Smooth muscle cell (in vitro differentiated cells): ENCODE data around the gene ARF3. TPM values are rescaled to one million over a fixed set of nuclear protein-coding genes. Genes with fewer than 3 reads are reported as not detected.

Experiments used
- DNase-seq: peaks from one replicate; lab custom pipeline; 2025; ENCODE audit not compliant: unreplicated experiment; lab: John Stamatoyannopoulos, UW
- H2AFZ ChIP-seq: fragments of 200-600 bp; sonication (generic); 2 replicates; pipeline ENCODE4 v1.6.0; 2016; ENCODE audit warnings: antibody characterized with exemption, low read depth, mild to moderate bottlenecking
- H3F3A ChIP-seq: fragments of 200-600 bp; sonication (generic); 2 replicates; pipeline ENCODE4 v1.6.0; 2017; ENCODE audit warnings: antibody characterized with exemption, low read depth
- H3K27ac ChIP-seq: fragments of 200-600 bp; sonication (generic); 2 replicates; pipeline ENCODE4 v1.5.1; 2016; ENCODE audit warnings: low read depth, mild to moderate bottlenecking
- H3K27me3 ChIP-seq: fragments of 200-600 bp; sonication (generic); 2 replicates; pipeline ENCODE4 v1.6.1; 2016; ENCODE audit warnings: low read depth, mild to moderate bottlenecking
- H3K36me3 ChIP-seq: fragments of 200-600 bp; sonication (generic); 2 replicates; pipeline ENCODE4 v1.5.1; 2016; ENCODE audit warnings: low read depth
- H3K4me1 ChIP-seq: fragments of 200-600 bp; sonication (generic); 2 replicates; pipeline ENCODE4 v1.5.1; 2016; ENCODE audit warnings: low read depth
- H3K4me2 ChIP-seq: fragments of 200-600 bp; sonication (generic); 2 replicates; pipeline ENCODE4 v1.6.0; 2016; ENCODE audit warnings: mild to moderate bottlenecking
- H3K4me3 ChIP-seq: fragments of 200-600 bp; sonication (generic); 2 replicates; pipeline ENCODE4 v1.5.1; 2016; ENCODE audit warnings: mild to moderate bottlenecking
- H3K79me2 ChIP-seq: fragments of 200-600 bp; sonication (generic); 2 replicates; pipeline ENCODE4 v1.6.0; 2016; ENCODE audit warnings: low read depth, mild to moderate bottlenecking
- H3K9ac ChIP-seq: fragments of 200-600 bp; sonication (generic); 2 replicates; pipeline ENCODE4 v1.6.0; 2016; ENCODE audit warnings: low read depth
- H3K9me3 ChIP-seq: fragments of 200-600 bp; sonication (generic); replicated peaks from 2 replicates; pipeline ENCODE4 v1.5.1; 2016; ENCODE audit warnings: low read depth
- H4K20me1 ChIP-seq: fragments of 200-600 bp; sonication (generic); 2 replicates; pipeline ENCODE4 v1.6.0; 2016; ENCODE audit warnings: low read depth
- CTCF ChIP-seq: fragments of 200-600 bp; sonication (generic); IDR thresholded peaks from 2 replicates; pipeline ENCODE4 v1.5.1; 2017; ENCODE audit warnings: borderline replicate concordance, mild to moderate bottlenecking, antibody characterized with exemption; ENCODE audit not compliant: insufficient read depth, poor library complexity, severe bottlenecking
- WGBS: methylation state at CpG from one replicate; pipeline ENCODE4 v1.1.7; 2016; ENCODE audit warnings: low lambda C conversion rate; 5-methylcytosine and 5-hydroxymethylcytosine counted together
- polyA plus RNA-seq: library from polyadenylated mRNA; unstranded; fragments of >200 nt; fragmentation: Nextera tagmentation; extraction: Ambion mirVana; gene quantifications from 2 replicates; pipeline ENCODE4 v1.2.1, GENCODE V29; 2016
- total RNA-seq: library from RNA; depleted of rRNA; stranded (reverse); fragments of >200 nt; gene quantifications from 2 replicates; pipeline ENCODE4 v1.2.3, GENCODE V29; 2014

ARF3 gene
- total and polyA plus RNA-seq, 2 experiments from 2014 or later = 59.9 to 67.7 TPM

GRCh38 chr12:48952691-48953090 lies 4.6 kb downstream of the ARF3 start:
- H3K27me3 ChIP-seq = no peaks in the 10 kb centered on the region
- H3K4me3 ChIP-seq = no peak overlapping the region
- H3K9ac ChIP-seq = no peak overlapping the region
- no peak overlapping the region for H3K4me2 ChIP-seq
- no peaks in the 10 kb centered on the region for H3K9me3 ChIP-seq
- TF ChIP-seq CTCF = no peak
- peaks cover 16% of the 10 kb centered on the region for H3K4me1 ChIP-seq
- H3F3A ChIP-seq = peaks cover 10% of the 10 kb centered on the region
- no peaks in the 10 kb centered on the region for H3K36me3 ChIP-seq
- no peak for DNase-seq
- peaks cover 86% of the 10 kb centered on the region for H4K20me1 ChIP-seq
- no peak overlapping the region for H2AFZ ChIP-seq
- no peak overlapping the region for H3K27ac ChIP-seq
- WGBS = 97% methylated on average over 4 of the region's 4 CpGs
- peaks cover 83% of the 10 kb centered on the region for H3K79me2 ChIP-seq

- H4K20me1 ChIP-seq = peaks cover 100% of the 10 kb centered on the region
- no peak overlapping the region for H3K4me2 ChIP-seq
- no peaks in the 10 kb centered on the region for H3F3A ChIP-seq
- H3K36me3 ChIP-seq = no peaks in the 10 kb centered on the region
- no peaks in the 10 kb centered on the region for H3K9me3 ChIP-seq
- H3K9ac ChIP-seq = no peak overlapping the region
- H3K27me3 ChIP-seq = no peaks in the 10 kb centered on the region
- no peaks in the 10 kb centered on the region for H3K4me1 ChIP-seq
- 80% methylated on average over 3 of the region's 3 CpGs for WGBS
- H3K79me2 ChIP-seq = peaks cover 93% of the 10 kb centered on the region
- no peak overlapping the region for H3K4me3 ChIP-seq
- DNase-seq = no peak
- H3K27ac ChIP-seq = no peak overlapping the region
- no peak overlapping the region for H2AFZ ChIP-seq
- TF ChIP-seq CTCF = no peak
Observed at GRCh38 chr12:48947727-48948126, 9.6 kb downstream of the ARF3 start.

DNA sequence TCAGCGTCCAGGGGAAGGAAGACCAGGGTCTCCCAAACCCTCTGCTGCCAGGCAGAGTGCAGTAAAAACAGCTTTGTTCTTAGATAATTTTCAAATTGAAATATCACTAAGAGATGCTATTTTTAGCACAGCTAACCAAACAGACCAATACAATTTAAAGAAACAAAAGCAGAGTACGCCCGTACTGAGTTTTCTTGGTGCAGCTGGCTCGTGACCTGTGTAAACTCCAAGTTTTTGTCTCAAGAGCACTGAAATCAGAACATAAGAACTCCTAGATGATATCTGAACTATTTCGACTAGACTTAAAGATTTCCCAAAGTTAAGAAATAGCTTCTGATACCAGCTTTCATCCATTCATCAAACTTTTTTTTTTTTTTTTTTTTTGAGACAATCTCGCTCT lies 10.3 kb downstream of the ARF3 start:
- 93% methylated on average over 6 of the region's 6 CpGs for WGBS

More for the DNA sequence above, 10.3 kb downstream of the ARF3 start:
- Histone ChIP-seq H3K9ac (no peak overlapping the region), H3K27ac (no peak overlapping the region), H3K4me1 (no peaks in the 10 kb centered on the region), H3K27me3 (no peaks in the 10 kb centered on the region), H2AFZ (no peak overlapping the region), H3F3A (no peaks in the 10 kb centered on the region), H3K9me3 (no peaks in the 10 kb centered on the region), H3K4me2 (no peak overlapping the region), H3K79me2 (peaks cover 91% of the 10 kb centered on the region), H4K20me1 (peaks cover 100% of the 10 kb centered on the region), H3K36me3 (no peaks in the 10 kb centered on the region), H3K4me3 (no peak overlapping the region)
- no peak for TF ChIP-seq CTCF
- DNase-seq = no peak
